Mammary epithelial cell (primary cell): ENCODE data around the gene KCNMA1.

Experiments used
- EZH2 ChIP-seq: IDR thresholded peaks from 2 replicates; pipeline ENCODE4 v1.6.1; 2012; ENCODE audit warnings: low read length, inconsistent platforms, borderline replicate concordance
- TF ChIP-seq, protein P1 (sequence below), 2 donors: IDR thresholded peaks in 1 of 2; conservative IDR thresholded peaks in 1 of 2; 2 replicates each; pipeline ENCODE4 v1.5.1; 2011 to 2012; ENCODE audit warnings: inconsistent platforms in 2 of 2, low read length in 2 of 2, mild to moderate bottlenecking in 2 of 2, control low read depth in 1 of 2, low read depth in 1 of 2; ENCODE audit not compliant: insufficient read depth in 1 of 2; ENCODE audit errors: extremely low read depth in 1 of 2

DNA sequence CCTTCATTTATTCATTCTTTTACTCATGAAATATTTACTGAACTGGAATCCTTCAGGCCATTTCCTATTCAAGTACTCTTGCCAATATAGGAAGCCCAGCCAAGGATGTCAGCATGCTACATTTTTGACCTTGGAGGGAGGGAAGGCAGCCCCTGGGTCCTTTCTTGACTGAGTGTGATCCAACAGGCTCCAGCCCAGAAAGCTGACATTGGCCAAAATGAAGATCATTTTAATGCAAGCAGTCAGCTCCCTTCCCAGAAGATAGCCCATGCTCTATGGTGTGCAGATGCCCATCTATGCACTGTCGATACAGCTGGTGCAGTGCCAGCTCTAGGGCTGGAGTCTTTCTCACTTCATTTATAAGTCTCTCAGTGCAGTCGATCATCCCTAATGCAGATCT is 646.0 kb downstream of the KCNMA1 start:
- TF ChIP-seq, protein P1, sequence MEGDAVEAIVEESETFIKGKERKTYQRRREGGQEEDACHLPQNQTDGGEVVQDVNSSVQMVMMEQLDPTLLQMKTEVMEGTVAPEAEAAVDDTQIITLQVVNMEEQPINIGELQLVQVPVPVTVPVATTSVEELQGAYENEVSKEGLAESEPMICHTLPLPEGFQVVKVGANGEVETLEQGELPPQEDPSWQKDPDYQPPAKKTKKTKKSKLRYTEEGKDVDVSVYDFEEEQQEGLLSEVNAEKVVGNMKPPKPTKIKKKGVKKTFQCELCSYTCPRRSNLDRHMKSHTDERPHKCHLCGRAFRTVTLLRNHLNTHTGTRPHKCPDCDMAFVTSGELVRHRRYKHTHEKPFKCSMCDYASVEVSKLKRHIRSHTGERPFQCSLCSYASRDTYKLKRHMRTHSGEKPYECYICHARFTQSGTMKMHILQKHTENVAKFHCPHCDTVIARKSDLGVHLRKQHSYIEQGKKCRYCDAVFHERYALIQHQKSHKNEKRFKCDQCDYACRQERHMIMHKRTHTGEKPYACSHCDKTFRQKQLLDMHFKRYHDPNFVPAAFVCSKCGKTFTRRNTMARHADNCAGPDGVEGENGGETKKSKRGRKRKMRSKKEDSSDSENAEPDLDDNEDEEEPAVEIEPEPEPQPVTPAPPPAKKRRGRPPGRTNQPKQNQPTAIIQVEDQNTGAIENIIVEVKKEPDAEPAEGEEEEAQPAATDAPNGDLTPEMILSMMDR (conservative IDR thresholded peaks at IDR 0.05 in 1 of 2, IDR thresholded peaks at IDR 0.05 in 1 of 2; ENCODE audit: extremely low read depth in 1 of 2, insufficient read depth in 1 of 2, low read depth in 1 of 2, low read length in 2 of 2), result no peak
- no peak for TF ChIP-seq EZH2
